B cell (primary cell): ENCODE data around the gene TMEM134. TPM values are rescaled to one million over a fixed set of nuclear protein-coding genes. Genes with fewer than 3 reads are reported as not detected.

ENCODE experiments used
- ATAC-seq: fragments of 200-7000 bp; cut with Tn5 transposase; one replicate; pipeline ENCODE4 v1.10.0; 2021; ENCODE audit warnings: low read depth, mild to moderate bottlenecking, moderate number of reproducible peaks, moderate library complexity
- CTCF ChIA-PET: fragments of 350-600 bp; sonication (Branson Sonifier 250); formaldehyde crosslinking; loops from one replicate; lab custom pipeline; 2021; ENCODE audit warnings: antibody characterized with exemption, inconsistent platforms; lab: Charles Lee
- POLR2A ChIA-PET: fragments of 350-600 bp; sonication (Branson Sonifier 250); formaldehyde crosslinking; loops from one replicate; lab custom pipeline; 2021; ENCODE audit warnings: antibody characterized with exemption; lab: Charles Lee
- DNase-seq: peaks from one replicate; pipeline ENCODE4 v3.0.0; 2013
- H2AFZ ChIP-seq: 2 replicates; pipeline ENCODE4 v1.6.1; 2012; ENCODE audit warnings: mild to moderate bottlenecking, low read depth, low read length; ENCODE audit not compliant: insufficient read depth, poor library complexity, severe bottlenecking
- H3K27ac ChIP-seq, 2 donors: 1 replicate in 1 of 2; 2 replicates in 1 of 2; pipeline ENCODE4 v1.5.1; 2012 to 2013; ENCODE audit warnings: low read length in 2 of 2, mild to moderate bottlenecking in 2 of 2, moderate library complexity in 1 of 2
- H3K27me3 ChIP-seq, 4 experiments: fragments of 200-600 bp in 1 of 4; sonication (generic) in 1 of 4; replicated peaks in 1 of 4; 1 replicate in 2 of 4; 2 replicates in 2 of 4; pipeline versions ENCODE4 v1.6.1 to v1.7.0; 2013 to 2016; ENCODE audit warnings: low read length in 3 of 4, mild to moderate bottlenecking in 2 of 4, mixed read lengths in 1 of 4, moderate library complexity in 1 of 4; ENCODE audit not compliant: insufficient read depth in 4 of 4, control insufficient read depth in 3 of 4; ENCODE audit errors: control extremely low read depth in 1 of 4
- H3K36me3 ChIP-seq, 2 experiments: replicated peaks in 1 of 2; 1 replicate in 1 of 2; 2 replicates in 1 of 2; pipeline versions ENCODE4 v1.6.1 to v1.7.1; 2013; ENCODE audit warnings: low read length in 1 of 2; ENCODE audit not compliant: insufficient read depth in 2 of 2, control insufficient read depth in 1 of 2; ENCODE audit errors: control extremely low read depth in 1 of 2, extremely low read depth in 1 of 2
- H3K4me1 ChIP-seq, 2 donors: fragments of 200-600 bp in 1 of 2; sonication (generic) in 1 of 2; 1 replicate in 1 of 2; 2 replicates in 1 of 2; pipeline versions ENCODE4 v1.5.1 to v1.6.1; 2013 to 2017; ENCODE audit warnings: low read length in 2 of 2; ENCODE audit not compliant: control insufficient read depth in 2 of 2, insufficient read depth in 2 of 2
- H3K4me2 ChIP-seq: replicated peaks from 2 replicates; pipeline ENCODE3; 2012; ENCODE audit warnings: mild to moderate bottlenecking, low read depth, low read length; ENCODE audit not compliant: poor library complexity, severe bottlenecking
- H3K4me3 ChIP-seq, 5 experiments: fragments of 200-600 bp in 1 of 5; sonication (generic) in 1 of 5; 1 replicate in 3 of 5; 2 replicates in 2 of 5; pipeline versions ENCODE4 v1.5.1 to v1.7.0; 2011 to 2016; ENCODE audit warnings: low read length in 4 of 5, mild to moderate bottlenecking in 4 of 5, low read depth in 2 of 5, control low read depth in 1 of 5, moderate library complexity in 1 of 5; ENCODE audit not compliant: insufficient read depth in 1 of 5; ENCODE audit errors: control extremely low read depth in 1 of 5, extremely low read depth in 1 of 5
- H3K79me2 ChIP-seq: fragments of 200-600 bp; sonication (generic); one replicate; pipeline ENCODE4 v1.6.0; 2016; ENCODE audit warnings: low read length; ENCODE audit not compliant: control insufficient read depth, insufficient read depth
- H3K9ac ChIP-seq: fragments of 200-600 bp; sonication (generic); 2 replicates; pipeline ENCODE4 v1.6.1; 2017; ENCODE audit warnings: mild to moderate bottlenecking, low read length, moderate library complexity
- H3K9me3 ChIP-seq, 3 donors: one replicate each; pipeline versions ENCODE4 v1.6.1 to v1.7.1; 2013; ENCODE audit warnings: low read length in 2 of 3; ENCODE audit not compliant: control insufficient read depth in 2 of 3, insufficient read depth in 1 of 3; ENCODE audit errors: control extremely low read depth in 1 of 3
- H4K20me1 ChIP-seq: 2 replicates; pipeline ENCODE4 v1.6.0; 2012; ENCODE audit warnings: mild to moderate bottlenecking, low read length; ENCODE audit not compliant: insufficient read depth, control insufficient read depth, poor library complexity, severe bottlenecking
- H3K27ac Mint-ChIP-seq: one replicate; pipeline ENCODE4 v1.8.0; 2021; ENCODE audit warnings: mixed read lengths
- H3K27me3 Mint-ChIP-seq: one replicate; pipeline ENCODE4 v1.8.0; 2021; ENCODE audit warnings: mixed read lengths
- H3K4me1 Mint-ChIP-seq: one replicate; pipeline ENCODE4 v1.8.0; 2021; ENCODE audit warnings: mixed read lengths
- H3K4me3 Mint-ChIP-seq: one replicate; pipeline ENCODE4 v1.8.0; 2021; ENCODE audit warnings: mixed read lengths
- H3K9me3 Mint-ChIP-seq: one replicate; pipeline ENCODE4 v1.8.0; 2022; ENCODE audit warnings: mixed read lengths; ENCODE audit not compliant: insufficient read depth
- CTCF ChIP-seq: fragments of 200-600 bp; IDR thresholded peaks from one replicate; pipeline ENCODE4 v1.8.0; 2022; ENCODE audit warnings: antibody characterized with exemption, mild to moderate bottlenecking
- EZH2 ChIP-seq: IDR thresholded peaks from 2 replicates; pipeline ENCODE4 v1.6.1; 2012; ENCODE audit warnings: borderline replicate concordance, low read depth, mild to moderate bottlenecking, moderate library complexity, low read length; ENCODE audit not compliant: insufficient read depth, poor library complexity, severe bottlenecking
- WGBS: methylation state at CpG from one replicate; pipeline ENCODE4 v1.1.5; 2013; ENCODE audit warnings: missing lambda C conversion rate; ENCODE audit not compliant: insufficient coverage; 5-methylcytosine and 5-hydroxymethylcytosine counted together
- intact Hi-C: fragments of 100-400 bp; cut with micrococcal nuclease; formaldehyde crosslinking; loops from one replicate; pipeline ENCODE4 v1.10.0; 2022
- polyA plus RNA-seq: library from polyadenylated mRNA; depleted of rRNA; stranded (reverse); fragments of >200 nt; gene quantifications from 2 replicates; pipeline ENCODE4 v1.2.3, GENCODE V29; 2012
- total RNA-seq, 2 donors: library from RNA; stranded (reverse); fragments of 120-200 nt in 1 of 2; gene quantifications; 1 replicate in 1 of 2; 2 replicates in 1 of 2; pipeline versions ENCODE4 v1.2.3 to v1.2.4, GENCODE V29; 2013 to 2022

Gene TMEM134
- total and polyA plus RNA-seq, 2 donors (not counting 1 experiment from before 2014, with no cell fraction given): 167 to 197 TPM

DNA sequence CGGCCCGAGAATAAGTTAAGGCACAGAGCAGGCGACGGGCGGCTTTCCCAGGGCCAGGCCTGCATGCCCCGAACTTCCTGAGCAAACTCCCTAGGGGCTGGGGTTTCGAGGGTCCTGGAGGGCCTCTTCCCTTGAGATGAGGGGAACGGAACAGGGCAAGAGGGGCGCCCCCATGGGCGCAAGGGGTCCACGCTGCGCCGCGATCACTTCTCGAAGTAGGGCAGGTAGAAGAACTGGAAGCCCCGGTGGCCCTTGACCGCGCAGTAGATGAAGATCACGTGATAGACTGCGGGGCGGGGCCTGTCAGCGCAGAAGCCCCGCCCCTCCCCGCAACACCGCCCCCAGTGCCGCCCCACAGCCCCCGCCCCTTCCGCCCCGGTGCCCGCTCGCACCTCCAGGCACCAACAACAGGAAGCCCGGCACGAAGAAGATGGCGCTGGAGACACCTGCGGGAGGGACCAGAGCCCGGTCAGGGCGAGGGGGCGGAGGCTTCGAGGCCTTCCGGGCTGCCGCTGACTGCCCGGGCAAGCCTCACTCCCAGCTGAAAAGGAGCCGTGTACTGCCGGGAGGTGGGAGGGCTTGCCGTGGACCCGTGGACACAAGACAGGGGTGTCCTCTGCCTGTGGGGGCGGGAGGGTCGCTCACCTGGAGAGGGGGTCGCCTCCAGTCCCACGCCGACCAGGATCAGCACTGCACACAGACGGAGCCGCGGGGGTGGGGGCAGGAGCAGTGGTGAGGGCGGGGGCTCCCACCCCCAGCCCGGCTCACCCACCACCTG, 4.5 kb downstream of the TMEM134 start:
- peaks cover 57% of the 10 kb centered on the region for H3K79me2 ChIP-seq
- H2AFZ ChIP-seq: peak overlapping the region; percentile 83
- no peak for TF ChIP-seq CTCF
- TF ChIP-seq EZH2: no peak
- peaks cover 53 to 89% of the 10 kb centered on the region in 2 donors for H3K4me1 ChIP-seq
- H3K36me3 ChIP-seq: peaks cover 2 to 9% of the 10 kb centered on the region in 2 experiments
- H4K20me1 ChIP-seq: peaks cover 10% of the 10 kb centered on the region
- no peaks in the 10 kb centered on the region for H3K9me3 Mint-ChIP-seq
- peak overlapping the region; percentile 70 to 78 (median 75) for H3K4me3 ChIP-seq
- peak overlapping the region; percentile 82 to 94 for H3K27ac ChIP-seq
- CTCF ChIA-PET: interaction anchor here (0.6 to 1.8 kb wide), 7 partner anchors 18 to 164 kb away, joined by 3 to 9 read pairs (median 4); partner anchors contain the start of genes AIP, PPP1CA and PTPRCAP
- peak overlapping the region; percentile 89 for H3K4me3 Mint-ChIP-seq
- no peaks in the 10 kb centered on the region for H3K27me3 Mint-ChIP-seq
- peak overlapping the region; percentile 97 for H3K4me2 ChIP-seq
- intact Hi-C loops: loop anchor here (1.0 kb wide), 6 partner anchors 18 to 61 kb away; partner anchors contain the start of genes CDK2AP2, PTPRCAP and RPS6KB2
- peak overlapping the region; percentile 97 for H3K27ac Mint-ChIP-seq
- peak overlapping the region; percentile 91 for H3K9ac ChIP-seq
- no peaks in the 10 kb centered on the region for H3K27me3 ChIP-seq
- DNase-seq (peak; percentile 94), ATAC-seq (peak; percentile 68)
- peaks cover 0 to 12% (median 0%) of the 10 kb centered on the region in 3 donors for H3K9me3 ChIP-seq
- POLR2A ChIA-PET: interaction anchor here (0.6 to 10.4 kb wide), 20 partner anchors 10 to 844 kb away, joined by 3 to 215 read pairs (median 6); partner anchors contain the start of genes AIP, CLCF1, CORO1B and PITPNM1
- peaks cover 66% of the 10 kb centered on the region for H3K4me1 Mint-ChIP-seq
- WGBS: under 1% methylated on average over 48 of the region's 56 CpGs
